ENCODE measurements around the gene NYAP2. TPM values are rescaled to one million over a fixed set of nuclear protein-coding genes. Genes with fewer than 3 reads are reported as not detected.

The NYAP2 gene
- total RNA-seq, 4 donors from 2014 or later, result 0.14 TPM; not detected in 3

- Histone ChIP-seq H3K4me1 (no peaks in the 10 kb centered on the region), H3K27ac (no peak overlapping the region), H3K27me3 (no peaks in the 10 kb centered on the region), H3K4me3 (no peak overlapping the region), H3K36me3 (no peaks in the 10 kb centered on the region), H3K9me3 (no peaks in the 10 kb centered on the region)
- no peak for TF ChIP-seq CTCF (IDR thresholded peaks at IDR 0.05)
- no peak for TF ChIP-seq POLR2A (IDR thresholded peaks at IDR 0.05)
- no peak for DNase-seq
- intact Hi-C loops (cut with DNase I; ENCODE audit: low total_unique reads), result no loop called here
Measured at GRCh38 chr2:225484751-225485150, 85.2 kb downstream of the NYAP2 start.

- no peak overlapping the region for H3K27ac ChIP-seq
- intact Hi-C loops (cut with DNase I; ENCODE audit: low total_unique reads), result no loop called here
- TF ChIP-seq POLR2A (IDR thresholded peaks at IDR 0.05) (no peak), CTCF (IDR thresholded peaks at IDR 0.05) (no peak)
- H3K4me1 ChIP-seq, result no peaks in the 10 kb centered on the region
- no peak for DNase-seq
- no peaks in the 10 kb centered on the region for H3K36me3 ChIP-seq
- H3K9me3 ChIP-seq, result no peaks in the 10 kb centered on the region
- H3K4me3 ChIP-seq, result no peak overlapping the region
- no peaks in the 10 kb centered on the region for H3K27me3 ChIP-seq
Measured at GRCh38 chr2:225486236-225486635, 86.7 kb downstream of the NYAP2 start.

- H3K4me1 ChIP-seq, result no peaks in the 10 kb centered on the region
- H3K4me3 ChIP-seq, result no peak overlapping the region
- H3K27ac ChIP-seq, result no peak overlapping the region
- no peak for DNase-seq
- no peaks in the 10 kb centered on the region for H3K36me3 ChIP-seq
- H3K27me3 ChIP-seq, result no peaks in the 10 kb centered on the region
- intact Hi-C loops (cut with DNase I; ENCODE audit: low total_unique reads), result no loop called here
- H3K9me3 ChIP-seq, result no peaks in the 10 kb centered on the region
- no peak for TF ChIP-seq CTCF (IDR thresholded peaks at IDR 0.05)
- TF ChIP-seq POLR2A (IDR thresholded peaks at IDR 0.05), result no peak
Measured at GRCh38 chr2:225487878-225488416, 88.4 kb downstream of the NYAP2 start.

GRCh38 chr2:225488743-225489142, 89.2 kb downstream of the NYAP2 start:
- TF ChIP-seq CTCF (IDR thresholded peaks at IDR 0.05) (no peak), POLR2A (IDR thresholded peaks at IDR 0.05) (no peak)
- no peak overlapping the region for H3K4me3 ChIP-seq
- H3K36me3 ChIP-seq, result no peaks in the 10 kb centered on the region
- no peak for DNase-seq
- no peaks in the 10 kb centered on the region for H3K9me3 ChIP-seq
- no peak overlapping the region for H3K27ac ChIP-seq
- intact Hi-C loops (cut with DNase I; ENCODE audit: low total_unique reads), result no loop called here
- H3K4me1 ChIP-seq, result no peaks in the 10 kb centered on the region
- no peaks in the 10 kb centered on the region for H3K27me3 ChIP-seq

GRCh38 chr2:225493420-225494099, 94.0 kb downstream of the NYAP2 start:
- H3K27me3 ChIP-seq, result no peaks in the 10 kb centered on the region
- TF ChIP-seq POLR2A (IDR thresholded peaks at IDR 0.05) (no peak), CTCF (IDR thresholded peaks at IDR 0.05) (no peak)
- DNase-seq, result no peak
- H3K27ac ChIP-seq, result no peak overlapping the region
- no peaks in the 10 kb centered on the region for H3K36me3 ChIP-seq
- H3K4me1 ChIP-seq, result no peaks in the 10 kb centered on the region
- H3K9me3 ChIP-seq, result no peaks in the 10 kb centered on the region
- no peak overlapping the region for H3K4me3 ChIP-seq
- intact Hi-C loops (cut with DNase I; ENCODE audit: low total_unique reads), result no loop called here

All from uterus (tissue), 4 donors.